Measurements from ENCODE around the gene ABHD1. TPM values are rescaled to one million over a fixed set of nuclear protein-coding genes. Genes with fewer than 3 reads are reported as not detected.

Gene ABHD1
- polyA plus RNA-seq, 3 donors from 2014 or later = 0.38 to 5.5 (median 1.5) TPM

Other genes starting within 250 kb of the ABHD1 start
- 1 to 10 TPM; 1.7 to 2.2 (median 1.9) TPM for gene MAPRE3, start 153.2 kb upstream of the ABHD1 start, polyA plus RNA-seq
- 10 to 100 TPM; 16.6 to 48.3 (median 17.6) TPM for gene TMEM214, start 90.8 kb upstream of the ABHD1 start, polyA plus RNA-seq
- 10 to 100 TPM in 1 of 3 donors, 1 to 10 TPM in 2; 7.7 to 10.2 (median 8.9) TPM for gene AGBL5, start 72.1 kb upstream of the ABHD1 start, polyA plus RNA-seq
- gene OST4, start 52.2 kb upstream of the ABHD1 start, polyA plus RNA-seq = 100 to 1,000 TPM; 677 to 899 (median 681) TPM
- gene EMILIN1, start 45.2 kb upstream of the ABHD1 start, polyA plus RNA-seq = 1 to 10 TPM in 1 of 3 donors, under 1 TPM in 2; 0.80 to 1.3 (median 0.92) TPM
- gene KHK, start 37.0 kb upstream of the ABHD1 start, polyA plus RNA-seq = 1 to 10 TPM; 7.0 to 9.5 (median 8.4) TPM
- gene CGREF1, start 4.7 kb upstream of the ABHD1 start, polyA plus RNA-seq = not detected
- 100 to 1,000 TPM in 1 of 3 donors, 10 to 100 TPM in 2; 90.9 to 105 (median 94.2) TPM for gene PREB, start 10.8 kb downstream of the ABHD1 start, polyA plus RNA-seq
- not detected for gene PRR30, start 15.6 kb downstream of the ABHD1 start, polyA plus RNA-seq
- gene TCF23, start 25.2 kb downstream of the ABHD1 start, polyA plus RNA-seq = not detected
- 100 to 1,000 TPM; 264 to 391 (median 388) TPM for gene ATRAID, start 88.2 kb downstream of the ABHD1 start, polyA plus RNA-seq
- gene SLC5A6, start 88.5 kb downstream of the ABHD1 start, polyA plus RNA-seq = 10 to 100 TPM in 2 of 3 donors, 1 to 10 TPM in 1; 5.3 to 15.1 (median 11.5) TPM
- gene CAD, start 93.6 kb downstream of the ABHD1 start, polyA plus RNA-seq = 10 to 100 TPM in 1 of 3 donors, 1 to 10 TPM in 2; 6.9 to 17.8 (median 8.5) TPM
- gene SLC30A3, start 139.2 kb downstream of the ABHD1 start, polyA plus RNA-seq = not detected
- not detected for gene DNAJC5G, start 151.6 kb downstream of the ABHD1 start, polyA plus RNA-seq
- gene TRIM54, start 158.6 kb downstream of the ABHD1 start, polyA plus RNA-seq = under 1 TPM; 0.12 to 0.49 (median 0.48) TPM
- gene UCN, start 184.6 kb downstream of the ABHD1 start, polyA plus RNA-seq = under 1 TPM in 1 of 3 donors, not detected in 2; 0.66 TPM
- 100 to 1,000 TPM; 101 to 276 (median 130) TPM for gene MPV17, start 199.3 kb downstream of the ABHD1 start, polyA plus RNA-seq
- 10 to 100 TPM; 22.1 to 43.7 (median 34.7) TPM for gene GTF3C2, start 232.9 kb downstream of the ABHD1 start, polyA plus RNA-seq
- 10 to 100 TPM; 21.3 to 33.1 (median 24.7) TPM for gene EIF2B4, start 246.5 kb downstream of the ABHD1 start, polyA plus RNA-seq
- gene SNX17, start 246.8 kb downstream of the ABHD1 start, polyA plus RNA-seq = 100 to 1,000 TPM; 236 to 321 (median 261) TPM